ENCODE measurements around the gene USP31.

USP31 gene

DNA sequence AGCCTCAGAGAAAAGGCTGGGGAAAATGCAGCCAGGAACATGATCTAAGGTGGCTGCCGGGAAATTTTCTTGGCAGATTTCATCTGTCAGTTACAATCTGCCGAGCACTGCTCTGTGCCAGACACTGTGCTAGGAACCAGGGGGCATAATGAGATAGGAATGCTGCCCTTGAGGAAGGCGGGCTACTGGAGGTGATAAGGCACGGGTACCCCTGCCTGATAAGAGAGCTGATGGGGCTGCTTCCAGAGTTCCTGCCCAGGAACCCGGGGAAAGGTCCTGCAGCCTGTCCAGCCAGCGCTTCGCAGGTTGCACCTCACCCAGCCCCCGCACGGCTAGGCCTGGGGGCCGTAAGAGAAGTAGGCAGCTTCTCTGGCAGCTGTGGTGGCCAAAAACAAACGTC, 36.4 kb upstream of the USP31 start:
- TF ChIP-seq, protein P1, sequence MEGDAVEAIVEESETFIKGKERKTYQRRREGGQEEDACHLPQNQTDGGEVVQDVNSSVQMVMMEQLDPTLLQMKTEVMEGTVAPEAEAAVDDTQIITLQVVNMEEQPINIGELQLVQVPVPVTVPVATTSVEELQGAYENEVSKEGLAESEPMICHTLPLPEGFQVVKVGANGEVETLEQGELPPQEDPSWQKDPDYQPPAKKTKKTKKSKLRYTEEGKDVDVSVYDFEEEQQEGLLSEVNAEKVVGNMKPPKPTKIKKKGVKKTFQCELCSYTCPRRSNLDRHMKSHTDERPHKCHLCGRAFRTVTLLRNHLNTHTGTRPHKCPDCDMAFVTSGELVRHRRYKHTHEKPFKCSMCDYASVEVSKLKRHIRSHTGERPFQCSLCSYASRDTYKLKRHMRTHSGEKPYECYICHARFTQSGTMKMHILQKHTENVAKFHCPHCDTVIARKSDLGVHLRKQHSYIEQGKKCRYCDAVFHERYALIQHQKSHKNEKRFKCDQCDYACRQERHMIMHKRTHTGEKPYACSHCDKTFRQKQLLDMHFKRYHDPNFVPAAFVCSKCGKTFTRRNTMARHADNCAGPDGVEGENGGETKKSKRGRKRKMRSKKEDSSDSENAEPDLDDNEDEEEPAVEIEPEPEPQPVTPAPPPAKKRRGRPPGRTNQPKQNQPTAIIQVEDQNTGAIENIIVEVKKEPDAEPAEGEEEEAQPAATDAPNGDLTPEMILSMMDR (IDR thresholded peaks at IDR 0.05; ENCODE audit: low read depth, low read length), result no peak
- DNase-seq (ENCODE audit: extremely low read depth, low read depth), result no peak

- no peak for DNase-seq (ENCODE audit: extremely low read depth, low read depth)
Observed at GRCh38 chr16:23183543-23183862, 34.3 kb upstream of the USP31 start.

GRCh38 chr16:23182679-23183542, 33.7 kb upstream of the USP31 start, which contains the start of gene SCNN1G:
TSS of gene SCNN1G (plus strand) at chr16:23182745. CDS start at chr16:23186272, 3,527 bp downstream.
- DNase-seq (ENCODE audit: extremely low read depth, low read depth), result no peak

More at GRCh38 chr16:23183543-23183862, 34.3 kb upstream of the USP31 start:
- TF ChIP-seq, protein P1 (IDR thresholded peaks at IDR 0.05; ENCODE audit: low read depth, low read length), result no peak

DNA sequence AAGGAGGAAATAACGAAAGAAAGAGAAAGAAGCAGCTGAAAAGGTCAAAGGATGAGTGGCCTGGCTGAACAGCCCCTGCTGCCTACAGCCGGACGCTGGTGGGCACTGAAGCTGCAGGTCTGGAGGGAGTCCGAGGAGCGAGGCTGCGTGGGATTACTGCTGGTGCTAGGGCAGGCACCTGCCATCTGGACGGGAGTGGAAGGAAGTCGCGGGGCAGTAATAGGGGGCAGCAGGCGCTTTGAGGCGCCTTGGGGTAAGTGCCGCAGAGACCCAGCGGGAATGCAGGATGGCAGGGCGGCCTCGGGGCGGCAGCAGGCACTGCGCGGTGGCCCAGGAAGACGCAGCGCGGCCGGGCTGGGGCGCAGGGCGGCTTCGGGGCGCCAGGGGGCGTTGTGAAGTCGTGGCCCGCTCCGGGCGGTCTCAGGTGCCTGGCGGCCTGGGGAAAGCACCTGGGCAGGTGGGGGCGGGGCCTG, 33.0 kb upstream of the USP31 start:
- peak; percentile 10 for DNase-seq (ENCODE audit: extremely low read depth, low read depth)
- TF ChIP-seq, protein P1 (IDR thresholded peaks at IDR 0.05; ENCODE audit: low read depth, low read length), result peak; percentile 53

More at GRCh38 chr16:23182679-23183542, 33.7 kb upstream of the USP31 start, which contains the start of gene SCNN1G:
- TF ChIP-seq, protein P1 (IDR thresholded peaks at IDR 0.05; ENCODE audit: low read depth, low read length), result no peak

DNA sequence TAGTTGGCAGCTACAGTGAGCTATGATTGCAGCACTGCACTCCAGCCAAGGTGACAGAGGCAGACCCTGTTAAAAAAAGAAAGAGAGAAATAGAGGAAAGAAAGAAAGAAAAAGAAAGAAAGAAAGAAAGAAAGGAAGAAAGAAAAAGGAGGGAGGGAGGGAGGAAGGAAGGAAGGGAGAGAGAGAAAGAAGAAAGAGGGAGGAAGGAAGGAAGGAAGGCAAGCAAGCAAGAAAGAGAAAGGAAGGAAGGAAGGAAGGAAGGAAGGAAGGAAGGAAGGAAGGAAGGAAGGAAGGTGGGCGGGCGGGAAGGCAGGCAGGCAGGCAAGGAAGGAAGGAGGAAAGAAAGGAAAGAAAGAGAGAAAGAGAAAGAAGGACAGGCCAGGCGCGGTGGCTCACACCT, 32.3 kb upstream of the USP31 start:
- TF ChIP-seq, protein P1 (IDR thresholded peaks at IDR 0.05; ENCODE audit: low read depth, low read length), result no peak
- no peak for DNase-seq (ENCODE audit: extremely low read depth, low read depth)

- DNase-seq (ENCODE audit: extremely low read depth, low read depth), result no peak
- TF ChIP-seq, protein P1 (IDR thresholded peaks at IDR 0.05; ENCODE audit: low read depth, low read length), result no peak
Observed at GRCh38 chr16:23175651-23176050, 26.4 kb upstream of the USP31 start.

GRCh38 chr16:23174622-23175021, 25.4 kb upstream of the USP31 start:
- DNase-seq (ENCODE audit: extremely low read depth, low read depth), result no peak
- TF ChIP-seq, protein P1 (IDR thresholded peaks at IDR 0.05; ENCODE audit: low read depth, low read length), result no peak
